Mucosa of stomach (tissue), 1 donor: ENCODE data around the gene GET4.
A peak's percentile ranks its signal among the peaks of the same experiment; 100 is the strongest.

Experiments used
- H3K27me3 ChIP-seq: one replicate; pipeline ENCODE4 v1.7.0; 2013; ENCODE audit warnings: mild to moderate bottlenecking, low read length; ENCODE audit not compliant: control insufficient read depth, insufficient read depth
- H3K36me3 ChIP-seq: one replicate; pipeline ENCODE4 v1.7.0; 2013; ENCODE audit warnings: low read length; ENCODE audit not compliant: control insufficient read depth, insufficient read depth
- H3K4me1 ChIP-seq: one replicate; pipeline ENCODE4 v1.7.0; 2013; ENCODE audit warnings: mild to moderate bottlenecking, low read length; ENCODE audit not compliant: control insufficient read depth, insufficient read depth
- H3K4me3 ChIP-seq: one replicate; pipeline ENCODE4 v1.7.0; 2013; ENCODE audit warnings: low read length
- H3K9ac ChIP-seq: one replicate; pipeline ENCODE4 v1.7.0; 2013; ENCODE audit warnings: mild to moderate bottlenecking, low read length, moderate library complexity
- H3K9me3 ChIP-seq: one replicate; pipeline ENCODE4 v1.7.0; 2013; ENCODE audit warnings: mild to moderate bottlenecking, low read length, moderate library complexity; ENCODE audit not compliant: control insufficient read depth
- donor health status: Pancreatic carcinoma.

GET4 gene, protein sequence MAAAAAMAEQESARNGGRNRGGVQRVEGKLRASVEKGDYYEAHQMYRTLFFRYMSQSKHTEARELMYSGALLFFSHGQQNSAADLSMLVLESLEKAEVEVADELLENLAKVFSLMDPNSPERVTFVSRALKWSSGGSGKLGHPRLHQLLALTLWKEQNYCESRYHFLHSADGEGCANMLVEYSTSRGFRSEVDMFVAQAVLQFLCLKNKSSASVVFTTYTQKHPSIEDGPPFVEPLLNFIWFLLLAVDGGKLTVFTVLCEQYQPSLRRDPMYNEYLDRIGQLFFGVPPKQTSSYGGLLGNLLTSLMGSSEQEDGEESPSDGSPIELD

DNA sequence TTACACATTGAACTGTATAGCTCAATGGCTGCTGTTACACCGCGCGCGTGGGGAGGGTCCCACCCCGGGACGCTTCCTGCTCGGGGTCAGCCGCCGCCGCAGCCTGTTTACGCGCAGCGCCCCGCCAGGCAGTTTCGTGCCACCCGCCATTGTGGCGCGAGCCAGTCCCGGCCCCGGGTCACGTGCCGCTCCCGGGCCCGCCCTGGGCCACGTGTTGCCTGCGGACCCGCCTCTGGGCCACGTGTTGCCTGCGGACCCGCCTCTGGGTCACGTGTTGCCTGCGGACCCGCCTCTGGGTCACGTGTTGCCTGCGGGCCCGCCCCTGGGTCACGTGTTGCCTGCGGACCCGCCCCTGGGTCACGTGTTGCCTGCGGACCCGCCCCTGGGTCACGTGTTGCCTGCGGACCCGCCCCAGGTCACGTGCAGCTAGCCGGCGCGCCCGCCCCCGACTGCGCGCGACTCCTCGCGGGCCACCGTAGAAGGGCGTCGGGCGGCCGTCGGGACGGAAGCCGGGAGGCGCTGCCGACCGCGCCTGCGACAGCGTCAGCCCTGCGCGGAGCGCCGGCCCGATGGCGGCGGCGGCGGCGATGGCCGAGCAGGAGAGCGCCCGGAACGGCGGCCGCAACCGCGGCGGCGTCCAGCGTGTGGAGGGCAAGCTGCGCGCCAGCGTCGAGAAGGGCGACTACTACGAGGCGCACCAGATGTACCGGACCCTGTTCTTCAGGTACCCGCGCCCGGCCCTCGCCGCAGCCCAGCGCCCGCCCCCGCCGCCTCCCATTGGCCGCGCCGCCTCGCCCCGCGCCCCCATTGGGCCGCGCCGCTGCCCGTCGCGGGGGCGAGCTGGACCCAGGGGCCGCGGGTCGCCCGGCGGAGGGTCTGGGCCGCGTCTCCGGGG is at the start of gene GET4:
TSS of gene GET4 (plus strand) at position 478 of the 895 bp plus-strand sequence. CDS start at position 570, 92 bp downstream.
- Histone ChIP-seq H3K27me3 (no peaks in the 10 kb centered on the region), H3K9ac (peak within 1 kb of the TSS; percentile 92), H3K9me3 (no peaks in the 10 kb centered on the region), H3K4me1 (peaks cover 35% of the 10 kb centered on the region), H3K4me3 (peak within 1 kb of the TSS; percentile 71), H3K36me3 (peaks cover 12% of the 10 kb centered on the region)

GRCh38 chr7:828793-829561 is 47.4 kb upstream of the GET4 start:
- no peak overlapping the region for H3K9ac ChIP-seq

DNA sequence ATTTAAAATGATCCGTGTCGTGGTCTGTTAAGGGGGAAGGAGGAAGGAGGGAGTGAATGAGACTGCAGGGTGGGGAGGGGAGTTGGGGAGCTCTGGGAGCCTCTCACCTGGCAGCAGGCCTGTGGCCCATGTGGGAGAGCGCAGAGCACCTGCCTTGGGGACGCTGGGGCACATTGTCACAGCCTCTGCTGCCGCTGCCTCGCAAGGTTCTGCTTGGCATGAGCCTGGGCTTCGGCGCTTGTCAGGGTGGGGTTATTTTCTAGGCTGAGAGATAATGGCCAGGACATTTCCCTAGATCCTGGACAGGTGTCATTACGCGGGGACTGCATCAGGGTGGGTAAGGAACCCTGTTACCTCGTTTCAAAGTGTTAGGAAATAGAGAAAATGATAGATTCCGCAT is 46.3 kb upstream of the GET4 start:
- H3K4me1 ChIP-seq, result peaks cover 40% of the 10 kb centered on the region
- no peaks in the 10 kb centered on the region for H3K9me3 ChIP-seq
- no peaks in the 10 kb centered on the region for H3K36me3 ChIP-seq
- peak overlapping the region; percentile 67 for H3K9ac ChIP-seq
- no peak overlapping the region for H3K4me3 ChIP-seq
- H3K27me3 ChIP-seq, result no peaks in the 10 kb centered on the region

More at GRCh38 chr7:828793-829561, 47.4 kb upstream of the GET4 start:
- peaks cover 44% of the 10 kb centered on the region for H3K4me1 ChIP-seq
- no peaks in the 10 kb centered on the region for H3K36me3 ChIP-seq
- H3K4me3 ChIP-seq, result no peak overlapping the region
- H3K9me3 ChIP-seq, result no peaks in the 10 kb centered on the region
- no peaks in the 10 kb centered on the region for H3K27me3 ChIP-seq

DNA sequence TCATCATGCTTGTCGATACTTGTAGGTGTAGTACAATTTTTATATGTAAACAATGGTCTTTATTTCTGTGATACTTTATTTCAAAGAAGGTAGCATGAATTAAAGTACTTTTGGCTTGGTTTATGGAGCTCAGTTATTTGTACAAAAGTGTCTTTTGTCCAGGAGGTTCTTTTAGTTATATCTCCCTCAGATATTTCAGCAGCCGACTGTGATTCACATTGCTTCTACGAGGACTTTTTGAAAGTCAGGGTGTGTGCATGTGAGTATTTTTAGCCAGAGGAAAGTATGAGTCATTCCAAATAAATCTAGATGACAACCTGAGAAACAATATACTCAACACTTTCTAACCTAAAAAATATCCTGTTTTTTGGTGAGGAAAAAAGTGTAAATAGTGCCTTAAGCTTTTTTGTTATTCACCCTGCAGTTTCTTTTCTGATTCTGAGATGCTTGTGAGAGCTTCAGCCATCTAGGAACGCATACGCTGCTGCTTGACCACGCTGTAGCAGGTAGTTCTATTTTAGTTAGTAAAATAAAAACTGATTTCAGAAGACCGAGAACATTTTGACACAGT is 44.7 kb upstream of the GET4 start:
- peaks cover 57% of the 10 kb centered on the region for H3K4me1 ChIP-seq
- H3K9ac ChIP-seq, result peak overlapping the region; percentile 67
- H3K27me3 ChIP-seq, result no peaks in the 10 kb centered on the region
- H3K36me3 ChIP-seq, result no peaks in the 10 kb centered on the region
- peak overlapping the region; percentile 16 for H3K4me3 ChIP-seq
- no peaks in the 10 kb centered on the region for H3K9me3 ChIP-seq

- Histone ChIP-seq H3K4me3 (peak within 1 kb of the TSS; percentile 16), H3K9ac (peak within 1 kb of the TSS; percentile 67), H3K9me3 (no peaks in the 10 kb centered on the region), H3K36me3 (no peaks in the 10 kb centered on the region), H3K4me1 (peaks cover 63% of the 10 kb centered on the region), H3K27me3 (no peaks in the 10 kb centered on the region)
These were observed 44.0 kb upstream of the GET4 start, which contains the start of gene SUN1 for GRCh38 chr7:832167-832967. SUN1 (plus strand) TSS chr7:832476; CDS start chr7:832525, 49 bp downstream.

DNA sequence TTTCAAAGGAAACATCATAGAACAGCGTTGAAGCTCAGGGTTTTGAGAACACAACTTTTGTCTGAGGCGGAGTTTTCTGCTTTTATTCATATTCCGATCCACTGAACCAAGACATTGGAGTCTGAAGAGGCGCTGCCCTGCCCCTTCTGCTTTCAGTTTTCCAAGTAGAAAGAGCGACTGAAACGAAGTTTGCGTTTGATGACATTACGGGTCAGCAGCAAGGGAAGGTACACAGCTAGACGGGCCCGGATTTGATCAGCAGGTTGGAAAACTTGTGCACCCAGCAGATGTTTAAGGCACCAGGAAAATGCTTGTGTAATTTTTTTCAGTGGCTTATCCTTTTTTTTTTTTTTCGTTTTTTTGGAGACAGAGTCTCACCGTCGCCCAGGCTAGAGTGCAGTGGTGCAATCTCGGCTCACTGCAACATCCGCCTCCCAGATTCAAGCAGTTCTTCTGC is 43.4 kb upstream of the GET4 start:
- no peaks in the 10 kb centered on the region for H3K36me3 ChIP-seq
- no peak overlapping the region for H3K4me3 ChIP-seq
- no peaks in the 10 kb centered on the region for H3K27me3 ChIP-seq
- no peaks in the 10 kb centered on the region for H3K9me3 ChIP-seq
- peaks cover 63% of the 10 kb centered on the region for H3K4me1 ChIP-seq
- peak overlapping the region; percentile 67 for H3K9ac ChIP-seq

DNA sequence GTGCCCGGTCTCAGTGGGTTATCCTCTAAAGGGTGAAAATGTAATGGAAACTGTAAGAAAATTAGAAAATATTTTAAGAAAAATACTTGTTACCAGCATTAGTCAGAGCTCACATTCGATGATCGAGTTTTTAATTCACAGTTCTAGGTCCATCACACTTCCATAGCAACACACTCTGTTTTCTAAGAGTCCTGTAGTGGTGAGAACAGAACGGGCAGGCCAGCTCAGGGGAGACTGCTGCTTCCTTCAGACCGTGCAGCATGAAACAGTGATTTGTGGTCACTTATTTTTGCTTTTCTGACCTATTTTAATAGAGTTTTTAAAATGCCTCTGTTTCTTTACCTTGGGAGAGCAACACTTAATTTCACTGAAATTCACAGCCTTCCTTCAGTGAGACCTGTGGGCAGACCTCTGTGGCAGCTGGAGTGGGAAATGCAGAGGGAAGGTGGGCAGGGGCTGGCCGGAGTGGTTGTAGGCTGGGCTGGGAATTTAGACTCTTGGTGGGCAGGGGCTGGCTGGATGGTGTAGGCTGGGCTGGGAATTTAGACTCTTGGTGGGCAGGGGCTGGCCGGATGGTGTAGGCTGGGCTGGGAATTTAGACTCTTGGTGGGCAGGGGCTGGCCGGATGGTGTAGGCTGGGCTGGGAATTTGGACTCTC is 42.6 kb upstream of the GET4 start:
- no peaks in the 10 kb centered on the region for H3K27me3 ChIP-seq
- H3K9me3 ChIP-seq, result no peaks in the 10 kb centered on the region
- peaks cover 63% of the 10 kb centered on the region for H3K4me1 ChIP-seq
- H3K9ac ChIP-seq, result no peak overlapping the region
- no peaks in the 10 kb centered on the region for H3K36me3 ChIP-seq
- H3K4me3 ChIP-seq, result no peak overlapping the region

GRCh38 chr7:834277-834676 is 42.1 kb upstream of the GET4 start:
- H3K9ac ChIP-seq, result no peak overlapping the region
- no peaks in the 10 kb centered on the region for H3K27me3 ChIP-seq
- H3K4me3 ChIP-seq, result no peak overlapping the region
- no peaks in the 10 kb centered on the region for H3K36me3 ChIP-seq
- H3K9me3 ChIP-seq, result no peaks in the 10 kb centered on the region
- peaks cover 63% of the 10 kb centered on the region for H3K4me1 ChIP-seq

GRCh38 chr7:835021-835420 is 41.3 kb upstream of the GET4 start:
- no peak overlapping the region for H3K9ac ChIP-seq
- no peak overlapping the region for H3K4me3 ChIP-seq
- H3K9me3 ChIP-seq, result no peaks in the 10 kb centered on the region
- H3K27me3 ChIP-seq, result no peaks in the 10 kb centered on the region
- no peaks in the 10 kb centered on the region for H3K36me3 ChIP-seq
- H3K4me1 ChIP-seq, result peaks cover 61% of the 10 kb centered on the region

DNA sequence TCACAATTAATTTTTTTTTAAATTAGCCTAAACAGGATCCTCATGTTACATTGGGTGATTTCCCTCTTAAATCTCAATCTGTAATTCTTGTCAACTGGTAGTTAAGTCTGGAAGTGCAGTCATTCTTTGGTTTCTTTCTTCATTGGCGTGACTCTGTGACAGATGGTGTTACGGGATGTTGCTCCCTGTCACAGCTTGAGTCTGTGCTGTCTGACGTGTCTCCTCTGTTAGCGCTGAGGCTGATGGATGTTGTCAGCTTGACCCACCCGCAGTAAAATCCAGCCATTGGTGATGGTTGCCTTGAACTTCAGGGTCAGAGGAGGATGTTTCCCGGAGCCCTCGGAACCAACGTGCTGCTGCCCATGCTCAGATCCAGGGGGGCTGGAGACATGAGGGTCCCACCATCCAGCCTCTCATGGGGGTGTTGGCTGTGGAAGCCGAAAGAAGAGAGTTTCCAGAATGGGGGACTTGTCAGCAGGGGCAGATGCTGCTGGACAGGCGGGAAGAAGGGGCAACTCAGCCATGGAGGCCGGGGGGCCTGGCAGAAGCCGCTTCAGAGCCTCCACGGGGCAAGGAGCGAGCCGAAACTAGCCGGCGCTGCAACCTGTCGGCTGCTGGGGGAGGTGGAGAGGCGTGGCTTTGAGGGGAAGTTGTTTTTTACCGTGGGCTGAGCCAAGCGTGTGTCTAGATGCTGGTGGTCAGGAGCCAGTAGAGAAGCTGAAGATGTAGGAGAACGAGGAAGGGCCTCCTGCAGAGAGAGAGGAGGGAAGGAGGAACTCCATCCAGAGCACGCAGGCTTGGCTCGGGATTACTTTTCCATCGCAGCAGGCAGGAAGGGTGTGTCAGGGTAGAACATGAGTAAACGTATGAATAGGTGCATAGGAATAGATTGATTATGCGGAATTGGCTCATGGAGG is 40.6 kb upstream of the GET4 start:
- Histone ChIP-seq H3K4me1 (peaks cover 54% of the 10 kb centered on the region), H3K4me3 (no peak overlapping the region), H3K36me3 (no peaks in the 10 kb centered on the region), H3K27me3 (no peaks in the 10 kb centered on the region), H3K9me3 (no peaks in the 10 kb centered on the region), H3K9ac (peak overlapping the region; percentile 29)
